HG02885 (cell line): ENCODE data around the gene SLC34A1.
"Not testable (repeated sequence)": the region's sequence is repeated elsewhere in the genome, so short reads cannot be mapped to it uniquely, and the experiment has no call there.

ENCODE experiments used
- ATAC-seq: cut with Tn5 transposase; IDR thresholded peaks from one replicate; pipeline ENCODE4 v1.9.1; 2021; ENCODE audit warnings: mild to moderate bottlenecking; ENCODE audit not compliant: unreplicated experiment, poor library complexity

Gene SLC34A1

DNA sequence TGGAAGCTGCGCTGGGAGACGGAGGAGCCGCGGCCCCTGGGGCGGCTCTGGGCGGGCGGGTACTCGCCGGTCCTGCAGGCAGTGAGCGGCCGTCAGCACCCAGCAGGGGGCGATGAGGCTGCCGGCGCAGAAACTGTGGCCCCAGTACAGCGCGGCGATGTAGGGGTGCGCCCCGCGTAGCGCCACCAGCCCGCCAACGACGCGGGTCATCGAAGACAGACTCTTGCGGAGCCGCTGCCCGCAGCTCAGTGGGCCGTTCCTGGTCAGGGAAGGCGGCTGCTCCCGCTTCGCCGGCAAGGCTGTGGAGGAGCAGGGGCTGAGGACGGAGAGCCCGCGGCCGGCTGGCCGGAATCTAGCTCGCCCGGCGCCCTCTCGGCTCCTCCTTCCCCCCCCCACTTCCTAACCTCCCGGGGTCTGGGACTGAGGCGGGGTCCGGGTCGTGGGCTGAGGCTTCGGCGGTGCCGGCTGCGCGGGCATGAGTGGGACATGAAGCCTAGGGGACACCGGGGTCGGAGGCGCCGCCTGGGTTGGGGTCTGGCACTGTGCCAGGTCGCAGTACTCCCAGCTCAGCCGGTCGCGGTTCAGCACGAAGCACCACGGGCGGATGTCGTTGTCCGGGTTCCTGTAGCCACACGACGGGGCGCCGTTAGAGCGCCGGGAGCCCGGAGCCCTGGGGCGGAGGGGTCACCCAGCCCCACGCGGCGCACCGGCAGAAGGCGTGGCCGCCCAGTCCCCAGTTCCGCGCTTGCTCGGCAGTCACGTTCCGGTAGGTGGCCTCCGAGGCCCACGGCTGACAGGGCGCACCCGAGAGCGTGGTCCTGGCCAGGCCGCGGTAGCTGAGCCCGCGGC, 19.8 kb downstream of the SLC34A1 start:
- peak; percentile 81 for ATAC-seq

DNA sequence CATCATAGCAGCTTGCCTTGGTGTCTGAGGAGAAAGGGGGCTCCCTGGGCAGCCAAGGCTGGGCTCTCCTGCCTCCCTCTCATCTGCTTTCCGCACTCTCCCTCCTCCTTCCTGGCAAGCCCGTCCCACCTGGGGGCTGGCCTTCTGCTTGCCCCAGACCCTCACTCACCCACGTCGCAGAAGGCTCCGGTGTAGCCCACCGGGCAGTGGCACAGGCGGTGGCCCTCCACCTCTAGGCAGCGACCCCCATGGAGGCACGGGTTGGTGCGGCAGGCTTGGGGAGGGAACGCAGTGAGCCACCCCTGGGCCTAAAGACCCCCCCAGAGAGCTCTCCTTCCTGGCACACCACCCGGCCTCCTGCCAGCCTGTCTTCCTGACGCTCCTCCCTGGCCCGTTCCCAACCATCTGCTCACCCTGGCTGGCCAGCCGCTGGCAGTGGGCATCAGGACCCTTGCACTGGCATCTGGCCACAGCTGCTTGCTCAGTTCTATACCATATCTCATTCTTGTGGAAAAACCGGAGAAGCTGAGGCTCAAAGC, 20.5 kb downstream of the SLC34A1 start:
- ATAC-seq = no peak

DNA sequence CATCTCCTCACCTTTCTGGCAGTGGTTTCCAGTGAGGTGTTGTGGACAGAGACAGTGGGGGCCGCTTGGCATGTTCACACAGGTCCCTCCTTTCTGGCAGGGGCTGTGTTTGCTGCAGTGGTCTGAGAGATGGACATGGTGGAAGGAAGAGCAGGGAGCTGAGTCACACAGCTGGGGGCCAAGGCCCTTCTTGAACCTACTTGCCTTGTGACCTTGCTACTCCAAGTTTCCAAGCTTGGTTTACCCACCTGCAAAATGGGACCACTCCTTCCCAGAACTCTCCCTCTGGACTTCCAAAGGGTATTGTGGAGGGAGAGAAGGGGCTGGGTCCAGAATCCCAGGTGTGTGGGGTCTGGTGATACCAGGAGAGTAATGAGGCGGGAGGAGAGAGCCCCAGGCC, 21.1 kb downstream of the SLC34A1 start:
- ATAC-seq = no peak

GRCh38 chr5:177405805-177406204, 21.6 kb downstream of the SLC34A1 start:
- ATAC-seq = no peak

- no peak for ATAC-seq
Observed at GRCh38 chr5:177409043-177409801, 25.0 kb downstream of the SLC34A1 start, which contains the start of gene F12. TSS of gene F12 (minus strand) at chr5:177409564. CDS start at chr5:177409527, 37 bp downstream.

- ATAC-seq = no peak
Observed at GRCh38 chr5:177410575-177410974, 26.3 kb downstream of the SLC34A1 start.

DNA sequence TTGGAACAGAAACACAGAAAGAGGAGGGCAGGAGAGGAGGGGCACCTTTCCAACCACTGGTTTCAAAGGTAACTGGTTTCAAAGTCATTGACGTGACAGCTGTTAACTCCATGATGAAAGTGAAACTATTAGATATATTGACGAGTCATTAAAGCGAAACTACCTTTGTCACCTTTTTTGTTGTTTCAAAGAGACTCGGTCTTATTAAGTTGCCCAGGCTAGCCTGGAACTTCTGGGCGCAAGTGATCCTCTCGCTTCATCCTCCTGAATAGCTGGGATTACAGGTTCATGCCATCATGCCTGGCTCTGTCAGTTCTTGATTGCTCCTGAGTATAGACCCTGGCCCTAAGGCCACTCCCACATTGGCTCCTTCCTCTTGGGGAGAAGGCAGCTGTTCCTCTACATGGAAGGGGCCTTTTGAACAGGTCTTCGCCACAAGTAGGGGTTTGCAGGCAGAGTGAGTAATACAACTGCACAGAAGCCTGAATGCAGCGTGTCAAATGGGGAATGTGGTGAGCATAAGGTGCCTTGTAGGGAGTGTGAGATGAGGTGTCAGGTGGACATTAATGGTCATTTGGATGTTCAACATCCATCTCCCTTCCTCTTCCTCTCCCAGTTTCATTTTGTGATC, 28.5 kb downstream of the SLC34A1 start:
- no peak for ATAC-seq

GRCh38 chr5:177414481-177414880, 30.2 kb downstream of the SLC34A1 start:
- ATAC-seq = no peak

DNA sequence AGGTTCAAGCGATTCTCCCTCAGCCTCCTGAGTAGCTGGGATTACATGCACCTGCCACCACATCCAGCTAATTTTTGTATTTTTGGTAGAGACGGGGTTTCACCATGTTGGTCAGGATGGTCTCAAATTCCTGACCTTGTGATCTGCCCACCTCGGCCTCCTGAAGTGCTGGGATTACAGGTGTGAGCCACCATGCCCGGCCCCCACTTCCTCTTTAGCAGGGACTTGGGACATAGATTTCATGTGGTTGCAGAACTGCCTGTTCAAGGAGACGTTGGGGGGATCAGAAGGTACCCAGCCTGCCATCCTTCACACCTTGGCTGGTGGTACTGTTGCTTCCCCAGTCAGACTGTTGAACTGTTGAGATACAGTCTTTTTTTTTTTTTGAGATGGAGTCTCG, 32.8 kb downstream of the SLC34A1 start:
- ATAC-seq = not testable (repeated sequence)

DNA sequence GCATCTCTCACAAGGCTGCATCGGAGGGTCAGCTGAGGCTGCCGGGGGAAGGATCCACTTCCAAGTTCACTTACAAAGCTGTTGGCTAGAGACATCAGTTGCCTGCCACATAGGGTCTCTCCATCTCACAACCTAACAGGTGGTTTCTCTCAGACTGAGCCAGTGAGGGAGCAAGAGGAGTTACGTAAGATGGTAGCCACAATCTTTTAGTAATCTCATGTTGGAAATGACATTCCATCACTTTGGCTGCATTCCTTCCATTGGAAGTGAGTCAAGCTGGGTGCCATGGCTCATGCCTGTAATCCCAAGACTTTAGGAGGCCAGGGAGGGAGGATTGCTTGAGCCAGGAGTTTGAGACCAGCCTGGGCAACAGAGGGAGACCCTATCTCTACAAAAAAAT, 34.8 kb downstream of the SLC34A1 start:
- no peak for ATAC-seq

- ATAC-seq = not testable (repeated sequence)
Observed at GRCh38 chr5:177420472-177420871, 36.2 kb downstream of the SLC34A1 start.

- no peak for ATAC-seq
Observed at GRCh38 chr5:177421062-177421798, 37.0 kb downstream of the SLC34A1 start.

- ATAC-seq = no peak
Observed at GRCh38 chr5:177423671-177424070, 39.4 kb downstream of the SLC34A1 start.

GRCh38 chr5:177425196-177425800, 41.1 kb downstream of the SLC34A1 start:
- no peak for ATAC-seq

DNA sequence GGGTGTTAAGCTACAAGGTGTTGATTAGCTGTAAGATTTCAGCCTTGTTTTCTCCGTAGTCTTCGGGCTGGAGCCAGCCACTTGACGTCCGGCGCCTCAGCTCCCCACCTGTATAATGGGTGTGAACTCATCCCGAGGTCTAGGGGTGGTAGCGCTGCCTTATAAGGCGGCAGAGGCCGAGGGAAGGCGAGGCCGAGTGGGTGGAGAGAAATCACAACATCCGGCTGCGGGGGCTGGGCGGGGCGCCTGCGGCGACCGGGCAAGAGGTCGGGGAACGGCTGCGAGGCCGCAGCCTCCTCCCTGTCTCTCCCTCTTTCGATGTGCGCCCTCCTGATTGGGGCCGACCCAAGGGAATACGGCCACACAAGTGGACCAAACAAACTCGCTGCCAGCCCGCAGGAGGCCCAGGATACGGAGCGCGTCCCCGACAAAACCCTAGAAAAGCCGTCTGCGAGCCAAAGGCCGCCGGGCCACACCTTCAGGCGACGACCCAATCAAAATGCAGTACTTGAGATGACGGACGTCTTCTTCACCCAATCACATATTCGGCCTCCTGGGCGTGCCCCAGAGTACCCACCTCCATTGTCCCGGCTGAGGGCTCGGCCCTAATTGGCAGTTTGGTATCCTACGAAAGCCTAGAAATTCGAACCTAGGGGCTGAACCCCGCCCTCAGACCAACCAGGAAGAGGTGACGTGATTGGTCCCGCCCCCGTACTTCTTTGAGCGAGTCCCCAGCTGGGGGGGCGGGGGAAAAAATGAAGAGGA, 41.7 kb downstream of the SLC34A1 start:
- peak; percentile 80 for ATAC-seq

DNA sequence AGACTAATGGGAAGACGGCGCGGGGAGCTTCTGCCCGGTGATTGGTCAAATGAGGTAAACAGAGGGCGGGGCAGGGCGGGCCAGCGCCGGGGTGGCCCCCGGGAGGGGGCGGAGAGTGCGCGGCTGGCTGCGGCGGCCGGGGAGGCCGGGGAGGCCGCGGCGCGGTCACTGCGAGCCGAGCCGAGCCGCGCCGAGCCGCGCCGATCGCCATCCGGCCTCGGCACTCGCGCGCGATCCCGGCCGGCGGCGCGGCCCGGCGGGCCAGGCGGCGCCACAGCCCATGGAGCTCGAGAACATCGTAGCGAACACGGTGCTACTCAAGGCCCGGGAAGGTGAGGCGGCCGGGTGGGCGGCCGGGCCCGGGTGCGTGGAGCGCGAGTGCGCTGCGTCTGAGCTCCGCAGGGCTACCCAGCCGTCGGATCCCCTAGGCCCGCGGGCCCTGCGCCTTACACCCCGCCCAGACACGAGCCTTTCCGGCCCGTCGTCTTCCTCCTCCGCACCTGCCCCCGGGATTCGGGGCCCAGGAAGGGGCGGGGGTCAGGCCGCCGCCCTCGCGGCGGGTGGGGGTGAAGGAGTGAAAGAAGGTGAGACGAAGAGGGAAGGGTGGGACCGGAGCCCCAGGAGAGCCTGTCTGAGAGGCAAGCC, 42.5 kb downstream of the SLC34A1 start, which contains the start of gene GRK6:
TSS of gene GRK6 (plus strand) at position 111 of the 645 bp plus-strand sequence. CDS start at position 281, 170 bp downstream.
- peak; percentile 16 for ATAC-seq

DNA sequence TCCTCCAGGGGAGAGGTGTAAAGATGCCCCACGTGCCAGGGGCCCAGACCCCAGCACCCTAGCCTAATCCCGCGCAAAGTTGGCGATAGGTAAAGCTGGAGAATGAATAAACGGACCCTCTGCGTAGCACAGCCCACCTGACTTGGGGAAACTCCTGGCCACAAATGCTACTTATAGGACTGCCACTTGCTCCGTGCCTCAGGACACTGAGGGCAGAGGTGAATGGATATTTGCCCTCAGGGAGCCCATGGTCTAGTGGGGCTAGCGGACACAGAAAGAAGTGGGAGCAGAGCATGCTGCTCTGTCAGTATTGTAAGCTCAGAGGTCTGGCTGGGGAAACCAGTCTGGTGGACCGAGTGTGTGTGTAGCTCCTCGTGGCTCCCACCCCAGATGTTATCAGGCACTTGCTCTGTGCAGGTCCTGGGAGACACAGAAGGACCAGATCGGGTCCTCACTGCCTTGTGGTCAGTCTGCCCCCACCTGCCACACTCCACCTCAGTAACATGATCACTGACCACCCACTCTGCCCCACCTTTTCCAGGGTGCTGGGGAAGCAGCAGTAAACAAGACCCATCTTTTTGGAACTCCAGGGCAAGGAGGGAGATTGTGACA, 43.1 kb downstream of the SLC34A1 start:
- no peak for ATAC-seq
